Measurements from ENCODE around the gene UGT1A6. TPM values are rescaled to one million over a fixed set of nuclear protein-coding genes. Genes with fewer than 3 reads are reported as not detected.
A peak's percentile ranks its signal among the peaks of the same experiment; 100 is the strongest.

UGT1A6 gene
- total and polyA plus RNA-seq, 2 donors from 2014 or later = 43.7 to 110 TPM

GRCh38 chr2:233820774-233821105 lies 128.1 kb downstream of the UGT1A6 start:
- intact Hi-C loops (cut with DNase I) = no loop called here
- TF ChIP-seq, protein P1, sequence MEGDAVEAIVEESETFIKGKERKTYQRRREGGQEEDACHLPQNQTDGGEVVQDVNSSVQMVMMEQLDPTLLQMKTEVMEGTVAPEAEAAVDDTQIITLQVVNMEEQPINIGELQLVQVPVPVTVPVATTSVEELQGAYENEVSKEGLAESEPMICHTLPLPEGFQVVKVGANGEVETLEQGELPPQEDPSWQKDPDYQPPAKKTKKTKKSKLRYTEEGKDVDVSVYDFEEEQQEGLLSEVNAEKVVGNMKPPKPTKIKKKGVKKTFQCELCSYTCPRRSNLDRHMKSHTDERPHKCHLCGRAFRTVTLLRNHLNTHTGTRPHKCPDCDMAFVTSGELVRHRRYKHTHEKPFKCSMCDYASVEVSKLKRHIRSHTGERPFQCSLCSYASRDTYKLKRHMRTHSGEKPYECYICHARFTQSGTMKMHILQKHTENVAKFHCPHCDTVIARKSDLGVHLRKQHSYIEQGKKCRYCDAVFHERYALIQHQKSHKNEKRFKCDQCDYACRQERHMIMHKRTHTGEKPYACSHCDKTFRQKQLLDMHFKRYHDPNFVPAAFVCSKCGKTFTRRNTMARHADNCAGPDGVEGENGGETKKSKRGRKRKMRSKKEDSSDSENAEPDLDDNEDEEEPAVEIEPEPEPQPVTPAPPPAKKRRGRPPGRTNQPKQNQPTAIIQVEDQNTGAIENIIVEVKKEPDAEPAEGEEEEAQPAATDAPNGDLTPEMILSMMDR (IDR thresholded peaks at IDR 0.05; ENCODE audit: borderline replicate concordance, extremely low read depth, insufficient read depth) = no peak
- H3K27ac ChIP-seq (ENCODE audit: low read depth in 2 of 2, low read length in 2 of 2) = no peak overlapping the region
- no peak for FAIRE-seq
- DNase-seq = peak in 1 of 5 donors; percentile 33
- no peaks in the 10 kb centered on the region for H3K4me1 ChIP-seq (ENCODE audit: control insufficient read depth in 2 of 3, insufficient read depth in 2 of 3, low read depth in 1 of 3, low read length in 3 of 3)
- H3K9me3 ChIP-seq (ENCODE audit: control insufficient read depth in 2 of 3, insufficient read depth in 1 of 3, low read length in 3 of 3) = no peaks in the 10 kb centered on the region
- no peaks in the 10 kb centered on the region for H3K36me3 ChIP-seq (ENCODE audit: control insufficient read depth in 2 of 3, insufficient read depth in 3 of 3, low read length in 3 of 3)
- no peak overlapping the region for H3K9ac ChIP-seq (ENCODE audit: low read length in 3 of 3)
- H3K4me3 ChIP-seq (ENCODE audit: low read length in 3 of 3) = no peak overlapping the region
- H3K27me3 ChIP-seq (ENCODE audit: control insufficient read depth, insufficient read depth, low read length) = no peaks in the 10 kb centered on the region

GRCh38 chr2:233821196-233821595 lies 128.5 kb downstream of the UGT1A6 start:
- FAIRE-seq = no peak
- Histone ChIP-seq H3K36me3 (ENCODE audit: control insufficient read depth in 2 of 3, insufficient read depth in 3 of 3, low read length in 3 of 3) (no peaks in the 10 kb centered on the region), H3K27ac (ENCODE audit: low read depth in 2 of 2, low read length in 2 of 2) (no peak overlapping the region), H3K27me3 (ENCODE audit: control insufficient read depth, insufficient read depth, low read length) (no peaks in the 10 kb centered on the region), H3K9ac (ENCODE audit: low read length in 3 of 3) (no peak overlapping the region), H3K4me1 (ENCODE audit: control insufficient read depth in 2 of 3, insufficient read depth in 2 of 3, low read depth in 1 of 3, low read length in 3 of 3) (no peaks in the 10 kb centered on the region), H3K9me3 (ENCODE audit: control insufficient read depth in 2 of 3, insufficient read depth in 1 of 3, low read length in 3 of 3) (no peaks in the 10 kb centered on the region), H3K4me3 (ENCODE audit: low read length in 3 of 3) (no peak overlapping the region)
- TF ChIP-seq, protein P1 (IDR thresholded peaks at IDR 0.05; ENCODE audit: borderline replicate concordance, extremely low read depth, insufficient read depth) = no peak
- intact Hi-C loops (cut with DNase I) = no loop called here
- DNase-seq = peak in 1 of 5 donors; percentile 11

GRCh38 chr2:233821709-233822100 lies 129.0 kb downstream of the UGT1A6 start:
- Histone ChIP-seq H3K9ac (ENCODE audit: low read length in 3 of 3) (no peak overlapping the region), H3K27me3 (ENCODE audit: control insufficient read depth, insufficient read depth, low read length) (no peaks in the 10 kb centered on the region), H3K4me3 (ENCODE audit: low read length in 3 of 3) (no peak overlapping the region), H3K27ac (ENCODE audit: low read depth in 2 of 2, low read length in 2 of 2) (no peak overlapping the region), H3K9me3 (ENCODE audit: control insufficient read depth in 2 of 3, insufficient read depth in 1 of 3, low read length in 3 of 3) (no peaks in the 10 kb centered on the region), H3K36me3 (ENCODE audit: control insufficient read depth in 2 of 3, insufficient read depth in 3 of 3, low read length in 3 of 3) (no peaks in the 10 kb centered on the region), H3K4me1 (ENCODE audit: control insufficient read depth in 2 of 3, insufficient read depth in 2 of 3, low read depth in 1 of 3, low read length in 3 of 3) (no peaks in the 10 kb centered on the region)
- DNase-seq (no peak), FAIRE-seq (no peak)
- intact Hi-C loops (cut with DNase I) = no loop called here
- TF ChIP-seq, protein P1 (IDR thresholded peaks at IDR 0.05; ENCODE audit: borderline replicate concordance, extremely low read depth, insufficient read depth) = no peak

DNA sequence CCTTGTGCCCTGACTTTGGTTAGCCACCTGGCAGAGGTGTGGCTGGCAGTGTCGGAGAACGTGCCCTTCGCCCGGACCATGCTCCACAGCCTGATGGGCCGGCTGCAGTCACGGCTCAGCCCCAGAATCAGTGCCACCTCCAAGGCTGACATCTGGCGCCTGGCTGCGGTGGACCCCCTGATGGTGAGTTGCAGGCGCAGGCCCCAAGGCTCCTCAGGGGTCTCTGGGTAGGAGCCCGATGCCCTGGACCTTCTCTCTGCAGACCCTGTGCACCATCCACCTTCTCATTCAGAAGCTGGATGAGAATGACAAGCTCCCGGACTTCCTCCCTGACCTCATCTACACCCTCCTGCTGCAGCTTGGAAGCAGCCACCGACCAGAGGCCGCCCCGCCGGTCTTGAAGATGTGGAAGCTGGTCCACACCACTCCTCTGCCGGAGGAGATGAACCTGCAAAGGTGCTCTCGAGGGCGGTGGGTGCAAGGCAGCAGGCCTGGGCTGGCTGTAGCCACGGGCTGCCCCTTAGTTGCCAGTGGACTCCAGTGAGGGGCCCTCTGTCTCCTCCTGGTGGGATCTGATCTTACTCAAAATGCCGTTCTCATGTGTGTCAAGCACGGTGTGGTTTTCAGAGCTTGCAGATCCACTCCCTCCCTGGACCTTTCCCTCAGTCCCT lies 129.5 kb downstream of the UGT1A6 start:
- Histone ChIP-seq H3K9me3 (ENCODE audit: control insufficient read depth in 2 of 3, insufficient read depth in 1 of 3, low read length in 3 of 3) (no peaks in the 10 kb centered on the region), H3K36me3 (ENCODE audit: control insufficient read depth in 2 of 3, insufficient read depth in 3 of 3, low read length in 3 of 3) (no peaks in the 10 kb centered on the region), H3K4me3 (ENCODE audit: low read length in 3 of 3) (no peak overlapping the region), H3K4me1 (ENCODE audit: control insufficient read depth in 2 of 3, insufficient read depth in 2 of 3, low read depth in 1 of 3, low read length in 3 of 3) (no peaks in the 10 kb centered on the region), H3K27ac (ENCODE audit: low read depth in 2 of 2, low read length in 2 of 2) (no peak overlapping the region), H3K9ac (ENCODE audit: low read length in 3 of 3) (no peak overlapping the region), H3K27me3 (ENCODE audit: control insufficient read depth, insufficient read depth, low read length) (no peaks in the 10 kb centered on the region)
- intact Hi-C loops (cut with DNase I) = no loop called here
- FAIRE-seq (no peak), DNase-seq (peak in 1 of 5 donors; percentile 68)
- TF ChIP-seq, protein P1 (IDR thresholded peaks at IDR 0.05; ENCODE audit: borderline replicate concordance, extremely low read depth, insufficient read depth) = no peak
